ENCODE results near the gene MCMBP.

DNA sequence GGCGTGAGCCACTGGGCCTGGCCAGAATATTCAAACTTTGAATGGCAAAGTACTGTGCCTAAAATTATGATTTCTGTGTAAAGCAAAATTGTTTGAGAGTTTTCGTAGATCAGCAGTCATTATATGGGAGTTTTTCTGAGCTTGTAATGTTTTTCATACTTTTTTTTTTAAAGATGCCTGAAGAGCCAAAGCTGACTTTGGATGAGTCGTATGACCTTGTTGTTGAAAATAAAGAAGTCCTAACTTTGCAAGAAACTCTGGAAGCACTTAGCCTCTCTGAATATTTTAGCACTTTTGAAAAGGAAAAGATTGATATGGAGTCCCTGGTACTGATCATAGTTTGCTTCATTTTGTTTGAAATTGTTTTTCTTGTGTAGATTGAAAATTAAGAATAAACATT lies 46.6 kb upstream of the MCMBP start:
- TF ChIP-seq CTCF (conservative IDR thresholded peaks at IDR 0.05; ENCODE audit: low read depth, low read length): no peak
- no peak for TF ChIP-seq EZH2phosphoT487 (IDR thresholded peaks at IDR 0.05; ENCODE audit: borderline replicate concordance, low read length)

Measured in PC-3 (cell line).